HepG2 (cell line): Measurements from ENCODE around the gene ANKRD22.

Experiments used
- CTCF ChIP-seq: sonication (generic); formaldehyde crosslinking; IDR thresholded peaks from 2 replicates; pipeline ENCODE4 v1.5.0; 2020; ENCODE audit warnings: mild to moderate bottlenecking, missing genetic modification reagents, moderate library complexity
- FIP1L1 ChIP-seq: fragments of 200-400 bp; formaldehyde crosslinking; IDR thresholded peaks from 2 replicates; pipeline ENCODE4 v1.6.1; 2018; ENCODE audit warnings: low read depth, mild to moderate bottlenecking, low read length, moderate library complexity, borderline replicate concordance; ENCODE audit not compliant: insufficient read depth
- KLF6 ChIP-seq: IDR thresholded peaks from 2 replicates; pipeline ENCODE4 v1.8.0; 2016; ENCODE audit warnings: missing biosample characterization, missing genetic modification reagents
- POGK ChIP-seq: sonication (generic); formaldehyde crosslinking; conservative IDR thresholded peaks from 2 replicates; pipeline ENCODE4 v1.8.0; 2022; ENCODE audit warnings: mild to moderate bottlenecking, moderate library complexity, missing genetic modification reagents
- POLR2AphosphoS5 ChIP-seq: IDR thresholded peaks from 2 replicates; pipeline ENCODE4 v1.6.1; 2012; ENCODE audit warnings: low read depth, low read length
- ZNF121 ChIP-seq: sonication (generic); formaldehyde crosslinking; IDR thresholded peaks from 2 replicates; pipeline ENCODE4 v1.5.0; 2020; ENCODE audit warnings: mild to moderate bottlenecking, missing genetic modification reagents

- TF ChIP-seq CTCF (CRISPR knock-in tag) (no peak), POGK (CRISPR knock-in tag) (no peak), POLR2AphosphoS5 (no peak), FIP1L1 (no peak), KLF6 (no peak), ZNF121 (no peak)
These were observed 46.3 kb downstream of the ANKRD22 start for GRCh38 chr10:88805361-88805760.
